NCI-H1092 treated with DMSO at 0.1 percent for 48 hours (cell line): ENCODE measurements around the gene BTG2.
"Not testable (repeated sequence)": the region's sequence is repeated elsewhere in the genome, so short reads cannot be mapped to it uniquely, and the experiment has no call there.

Experiments
- DNase-seq: peaks from one replicate; lab custom pipeline; 2025; lab: John Stamatoyannopoulos, UW

BTG2 gene

GRCh38 chr1:203291201-203292096 is 13.9 kb upstream of the BTG2 start:
- peak; percentile 36 for DNase-seq

- DNase-seq, result no peak
Measured at GRCh38 chr1:203295796-203296195, 9.5 kb upstream of the BTG2 start.

- no peak for DNase-seq
Measured at GRCh38 chr1:203296460-203297073, 8.8 kb upstream of the BTG2 start.

- peak; percentile 82 for DNase-seq
Measured at GRCh38 chr1:203299169-203299568, 6.2 kb upstream of the BTG2 start.

GRCh38 chr1:203299719-203300429 is 5.4 kb upstream of the BTG2 start:
- not testable (repeated sequence) for DNase-seq

- no peak for DNase-seq
Measured at GRCh38 chr1:203300441-203301330, 4.6 kb upstream of the BTG2 start.

GRCh38 chr1:203301331-203301668 is 4.0 kb upstream of the BTG2 start:
- no peak for DNase-seq

GRCh38 chr1:203302456-203302855 is 2.9 kb upstream of the BTG2 start:
- no peak for DNase-seq

GRCh38 chr1:203302894-203303293 is 2.4 kb upstream of the BTG2 start:
- no peak for DNase-seq

- no peak for DNase-seq
Measured at GRCh38 chr1:203304391-203304918, 864 bp upstream of the BTG2 start.

- DNase-seq, result no peak
Measured at GRCh38 chr1:203305809-203306088, 430 bp downstream of the BTG2 start.

GRCh38 chr1:203306089-203306964 is 1.0 kb downstream of the BTG2 start:
- peak; percentile 83 for DNase-seq

- DNase-seq, result no peak
Measured at GRCh38 chr1:203306965-203307541, 1.7 kb downstream of the BTG2 start.

- DNase-seq, result no peak
Measured at GRCh38 chr1:203307641-203308126, 2.4 kb downstream of the BTG2 start.

- DNase-seq, result peak; percentile 16
Measured at GRCh38 chr1:203308328-203308922, 3.1 kb downstream of the BTG2 start.

GRCh38 chr1:203308923-203309331 is 3.6 kb downstream of the BTG2 start:
- no peak for DNase-seq

- no peak for DNase-seq
Measured at GRCh38 chr1:203311368-203312301, 6.3 kb downstream of the BTG2 start.

GRCh38 chr1:203314025-203314759 is 8.9 kb downstream of the BTG2 start:
- not testable (repeated sequence) for DNase-seq
